Upper lobe of left lung (tissue), 6 donors: Measurements from ENCODE around the gene ZNF333. TPM values are rescaled to one million over a fixed set of nuclear protein-coding genes. Genes with fewer than 3 reads are reported as not detected.
A peak's percentile ranks its signal among the peaks of the same experiment; 100 is the strongest.

ENCODE experiments used
- ATAC-seq, 2 donors: fragments of 200-7000 bp; cut with Tn5 transposase; one replicate each; pipeline ENCODE4 v1.9.1; 2022; ENCODE audit warnings: mild to moderate bottlenecking in 2 of 2, moderate library complexity in 2 of 2; ENCODE audit not compliant: low FRiP score in 2 of 2
- DNase-seq, 2 donors: peaks; one replicate each; pipeline ENCODE4 v3.0.0-alpha.2; 2019 to 2020
- H3K27ac ChIP-seq, 4 donors: fragments of 200-600 bp; sonication (generic); one replicate each; pipeline ENCODE4 v1.5.1; 2016 to 2019
- H3K27me3 ChIP-seq, 4 donors: fragments of 200-600 bp; sonication (generic); one replicate each; pipeline ENCODE4 v1.5.1; 2017 to 2019
- H3K36me3 ChIP-seq, 4 donors: fragments of 200-600 bp; sonication (generic); one replicate each; pipeline ENCODE4 v1.5.1; 2016 to 2019
- H3K4me1 ChIP-seq, 4 donors: fragments of 200-600 bp; sonication (generic); one replicate each; pipeline ENCODE4 v1.5.1; 2018 to 2019
- H3K4me3 ChIP-seq, 4 donors: fragments of 200-600 bp; sonication (generic); one replicate each; pipeline ENCODE4 v1.5.1; 2017 to 2019; ENCODE audit warnings: mild to moderate bottlenecking in 2 of 4, moderate library complexity in 1 of 4
- H3K9me3 ChIP-seq, 4 donors: fragments of 200-600 bp; sonication (generic); one replicate each; pipeline ENCODE4 v1.5.1; 2018 to 2019
- EP300 ChIP-seq, 4 donors: sonication (generic); formaldehyde crosslinking; IDR thresholded peaks; one replicate each; pipeline ENCODE4 v1.5.1; 2017; ENCODE audit warnings: antibody characterized with exemption in 4 of 4, control low read depth in 2 of 4
- POLR2A ChIP-seq, 4 donors: fragments of 450-650 bp; IDR thresholded peaks; one replicate each; pipeline ENCODE4 v1.5.1; 2016 to 2017; ENCODE audit warnings: antibody characterized with exemption in 4 of 4, mild to moderate bottlenecking in 2 of 4
- POLR2AphosphoS5 ChIP-seq, 2 donors: sonication (generic); formaldehyde crosslinking; IDR thresholded peaks; one replicate each; pipeline ENCODE4 v1.5.1; 2017; ENCODE audit warnings: antibody characterized with exemption in 2 of 2
- WGBS, 2 donors: methylation state at CpG; one replicate each; pipeline ENCODE4 v1.1.5; 2017 to 2018; 5-methylcytosine and 5-hydroxymethylcytosine counted together
- total RNA-seq, 6 donors: library from RNA; depleted of rRNA in 4 of 6; stranded (reverse); fragments of >200 nt in 4 of 6; gene quantifications; one replicate each; pipeline versions ENCODE4 v1.1.0 to v1.2.1, GENCODE V29; 2016 to 2021
- TF ChIP-seq, protein P1 (sequence below), 6 experiments: fragments of 450-650 bp in 4 of 6; fragments of 200-600 bp in 2 of 6; sonication (generic) in 2 of 6; IDR thresholded peaks; one replicate each; pipeline ENCODE4 v1.5.1; 2016 to 2019; ENCODE audit warnings: antibody characterized with exemption in 6 of 6
- donor health status: DM: no; HTN: no; CAD: no; lungs with moderate emphysema.
- donor health status: DM: no; HTN: yes; CAD: no; lungs with severe emphysema.

The ZNF333 gene
- total RNA-seq, 6 donors from 2014 or later = 16.1 to 35.6 (median 20.0) TPM

DNA sequence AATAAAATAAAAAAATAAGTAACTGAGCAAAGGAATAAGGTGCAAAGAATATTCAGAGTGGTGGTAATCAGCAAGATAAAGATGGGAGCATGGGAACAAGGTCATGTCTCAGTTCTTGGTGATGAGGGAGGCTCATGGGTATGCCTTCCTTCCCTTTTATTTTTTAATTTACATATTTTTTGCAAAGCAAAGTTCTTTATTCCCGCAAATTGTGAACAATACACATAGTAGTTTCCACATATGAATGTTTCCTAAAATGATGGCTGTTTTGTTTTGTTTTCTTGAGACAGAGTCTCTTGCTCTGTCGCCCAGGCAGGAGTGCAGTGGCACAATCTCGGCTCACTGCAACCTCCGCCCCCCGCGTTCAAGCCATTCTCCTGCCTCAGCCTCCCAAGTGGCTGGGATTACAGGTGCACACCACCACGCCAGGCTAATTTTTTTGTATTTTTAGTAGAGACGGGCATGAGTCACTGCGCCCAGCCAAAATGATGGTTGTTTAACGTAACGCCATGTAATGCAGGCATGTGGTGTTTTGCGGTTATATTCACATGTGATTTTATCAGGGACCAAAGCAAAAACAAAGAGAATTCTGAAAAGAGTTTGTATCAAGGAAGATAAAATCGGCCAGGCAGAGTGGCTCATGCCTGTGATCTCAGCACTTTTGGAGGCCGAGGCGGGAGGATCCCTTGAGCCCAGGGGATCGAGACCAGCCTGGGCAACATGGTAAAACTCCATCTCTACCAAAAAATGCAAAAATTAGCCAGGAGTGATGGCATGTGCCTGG is 93.0 kb downstream of the ZNF333 start:
- TF ChIP-seq, protein P1, sequence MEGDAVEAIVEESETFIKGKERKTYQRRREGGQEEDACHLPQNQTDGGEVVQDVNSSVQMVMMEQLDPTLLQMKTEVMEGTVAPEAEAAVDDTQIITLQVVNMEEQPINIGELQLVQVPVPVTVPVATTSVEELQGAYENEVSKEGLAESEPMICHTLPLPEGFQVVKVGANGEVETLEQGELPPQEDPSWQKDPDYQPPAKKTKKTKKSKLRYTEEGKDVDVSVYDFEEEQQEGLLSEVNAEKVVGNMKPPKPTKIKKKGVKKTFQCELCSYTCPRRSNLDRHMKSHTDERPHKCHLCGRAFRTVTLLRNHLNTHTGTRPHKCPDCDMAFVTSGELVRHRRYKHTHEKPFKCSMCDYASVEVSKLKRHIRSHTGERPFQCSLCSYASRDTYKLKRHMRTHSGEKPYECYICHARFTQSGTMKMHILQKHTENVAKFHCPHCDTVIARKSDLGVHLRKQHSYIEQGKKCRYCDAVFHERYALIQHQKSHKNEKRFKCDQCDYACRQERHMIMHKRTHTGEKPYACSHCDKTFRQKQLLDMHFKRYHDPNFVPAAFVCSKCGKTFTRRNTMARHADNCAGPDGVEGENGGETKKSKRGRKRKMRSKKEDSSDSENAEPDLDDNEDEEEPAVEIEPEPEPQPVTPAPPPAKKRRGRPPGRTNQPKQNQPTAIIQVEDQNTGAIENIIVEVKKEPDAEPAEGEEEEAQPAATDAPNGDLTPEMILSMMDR (IDR thresholded peaks at IDR 0.05) = no peak
- TF ChIP-seq EP300 (IDR thresholded peaks at IDR 0.05) (no peak), POLR2AphosphoS5 (IDR thresholded peaks at IDR 0.05) (no peak), POLR2A (IDR thresholded peaks at IDR 0.05) (no peak)

More for the DNA sequence above, 93.0 kb downstream of the ZNF333 start:
- Histone ChIP-seq H3K4me3 (no peak overlapping the region), H3K9me3 (no peaks in the 10 kb centered on the region), H3K27me3 (no peaks in the 10 kb centered on the region), H3K27ac (peak overlapping the region; percentile 34 to 64 (median 60)), H3K4me1 (peaks cover 0 to 13% (median 3%) of the 10 kb centered on the region in 4 donors), H3K36me3 (no peaks in the 10 kb centered on the region)
- no peak for ATAC-seq
- no peak for DNase-seq
- 85 to 88% methylated on average over 16 of the region's 16 CpGs for WGBS, 2 donors

Other genes starting within 250 kb of the ZNF333 start
- gene PTGER1, start 214.7 kb upstream of the ZNF333 start, total RNA-seq = 1 to 10 TPM in 2 of 6 donors, under 1 TPM in 1, not detected in 3; 0.59 to 3.9 (median 1.7) TPM
- gene GIPC1, start 193.9 kb upstream of the ZNF333 start, total RNA-seq = 100 to 1,000 TPM; 103 to 283 (median 152) TPM
- 100 to 1,000 TPM in 3 of 6 donors, 10 to 100 TPM in 3; 33.5 to 137 (median 101) TPM for gene DNAJB1, start 171.7 kb upstream of the ZNF333 start, total RNA-seq
- gene TECR, start 160.5 kb upstream of the ZNF333 start, total RNA-seq = 100 to 1,000 TPM in 2 of 6 donors, 10 to 100 TPM in 4; 54.0 to 124 (median 80.6) TPM
- gene NDUFB7, start 118.0 kb upstream of the ZNF333 start, total RNA-seq = 100 to 1,000 TPM; 124 to 350 (median 171) TPM
- gene CLEC17A, start 107.0 kb upstream of the ZNF333 start, total RNA-seq = not detected
- gene ADGRE3, start 15.2 kb upstream of the ZNF333 start, total RNA-seq = 1 to 10 TPM in 4 of 6 donors, under 1 TPM in 1, not detected in 1; 0.76 to 9.6 (median 2.4) TPM
- 10 to 100 TPM; 12.3 to 24.1 (median 18.1) TPM for gene ADGRE2, start 88.5 kb downstream of the ZNF333 start, total RNA-seq
- gene OR7A5, start 145.1 kb downstream of the ZNF333 start, total RNA-seq = not detected
- not detected for gene OR7C1, start 145.1 kb downstream of the ZNF333 start, total RNA-seq
- gene OR7A10, start 158.9 kb downstream of the ZNF333 start, total RNA-seq = not detected
- not detected for gene OR7A17, start 196.1 kb downstream of the ZNF333 start, total RNA-seq